ENCODE measurements around the gene NRL. TPM values are rescaled to one million over a fixed set of nuclear protein-coding genes. Genes with fewer than 3 reads are reported as not detected.

NRL gene
- polyA plus RNA-seq, 2 of the 4 experiments (the other 2 are of a cell fraction) = 0.93 to 0.97 TPM

- ChIA-PET CTCF (interaction anchor here (0.9 to 4.3 kb wide), 4 partner anchors 11 to 99 kb away, joined by 3 to 15 read pairs (median 3); partner anchors contain the start of gene PSME2), POLR2A (interaction anchor here (0.9 kb wide), 1 partner anchor 11 kb away, joined by 3 read pairs; the partner anchor contains the start of gene PSME2)
- DNase-seq (ENCODE audit: low read depth in 1 of 2, low spot score in 1 of 2) (no peak), FAIRE-seq (no peak), ATAC-seq (no peak)
- no peaks in the 10 kb centered on the region for H3K9me3 ChIP-seq
- TF ChIP-seq ESRRA (IDR thresholded peaks at IDR 0.05; ENCODE audit: borderline replicate concordance, low read length) (no peak), ZC3H11A (IDR thresholded peaks at IDR 0.05) (no peak), MAZ (IDR thresholded peaks at IDR 0.05; ENCODE audit: borderline replicate concordance, low read depth, low read length) (no peak), RARB (CRISPR knock-in tag; IDR thresholded peaks at IDR 0.05) (no peak), CBX2 (IDR thresholded peaks at IDR 0.05; ENCODE audit: borderline replicate concordance, low read depth) (no peak), MYC (IDR thresholded peaks at IDR 0.05; ENCODE audit: borderline replicate concordance, low read length) (no peak), HDAC2 (IDR thresholded peaks at IDR 0.05) (no peak), CBX8 (IDR thresholded peaks at IDR 0.05) (no peak), ZFP36 (IDR thresholded peaks at IDR 0.05; ENCODE audit: borderline replicate concordance, partially characterized antibody) (no peak)
- TF ChIP-seq, protein P1, sequence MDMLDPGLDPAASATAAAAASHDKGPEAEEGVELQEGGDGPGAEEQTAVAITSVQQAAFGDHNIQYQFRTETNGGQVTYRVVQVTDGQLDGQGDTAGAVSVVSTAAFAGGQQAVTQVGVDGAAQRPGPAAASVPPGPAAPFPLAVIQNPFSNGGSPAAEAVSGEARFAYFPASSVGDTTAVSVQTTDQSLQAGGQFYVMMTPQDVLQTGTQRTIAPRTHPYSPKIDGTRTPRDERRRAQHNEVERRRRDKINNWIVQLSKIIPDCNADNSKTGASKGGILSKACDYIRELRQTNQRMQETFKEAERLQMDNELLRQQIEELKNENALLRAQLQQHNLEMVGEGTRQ (IDR thresholded peaks at IDR 0.05) = no peak
- TF ChIP-seq, protein P2, sequence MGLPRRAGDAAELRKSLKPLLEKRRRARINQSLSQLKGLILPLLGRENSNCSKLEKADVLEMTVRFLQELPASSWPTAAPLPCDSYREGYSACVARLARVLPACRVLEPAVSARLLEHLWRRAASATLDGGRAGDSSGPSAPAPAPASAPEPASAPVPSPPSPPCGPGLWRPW (IDR thresholded peaks at IDR 0.05) = no peak
- WGBS (ENCODE audit: missing lambda C conversion rate) = 91% methylated on average over 12 of the region's 12 CpGs
- H3K4me3 ChIP-seq = no peak overlapping the region
- no peak overlapping the region for H3K27ac ChIP-seq
- H3K4me2 ChIP-seq = no peak overlapping the region
- peaks cover 25% of the 10 kb centered on the region for H3K4me1 ChIP-seq
Observed at GRCh38 chr14:24157331-24157730, 42.6 kb upstream of the NRL start.

- H3K9me3 ChIP-seq = no peaks in the 10 kb centered on the region
- 93% methylated on average over 1 of the region's 1 CpG for WGBS (ENCODE audit: missing lambda C conversion rate)
- CTCF ChIA-PET = interaction anchor here (0.9 to 4.3 kb wide), 3 partner anchors 11 to 48 kb away, joined by 3 to 15 read pairs (median 3); partner anchors contain the start of gene PSME2
- peaks cover 20% of the 10 kb centered on the region for H3K4me1 ChIP-seq
- no peak for TF ChIP-seq ZFP36 (IDR thresholded peaks at IDR 0.05; ENCODE audit: borderline replicate concordance, partially characterized antibody)
- TF ChIP-seq, protein P3, sequence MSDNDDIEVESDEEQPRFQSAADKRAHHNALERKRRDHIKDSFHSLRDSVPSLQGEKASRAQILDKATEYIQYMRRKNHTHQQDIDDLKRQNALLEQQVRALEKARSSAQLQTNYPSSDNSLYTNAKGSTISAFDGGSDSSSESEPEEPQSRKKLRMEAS (IDR thresholded peaks at IDR 0.05) = no peak
- no peak for TF ChIP-seq CHD4 (IDR thresholded peaks at IDR 0.05; ENCODE audit: borderline replicate concordance)
- TF ChIP-seq RFX5 (IDR thresholded peaks at IDR 0.05) = no peak
- no peak for TF ChIP-seq MYC (IDR thresholded peaks at IDR 0.05; ENCODE audit: borderline replicate concordance, low read length)
- POLR2A ChIA-PET = interaction anchor here (0.9 kb wide), 1 partner anchor 10 kb away, joined by 3 read pairs; the partner anchor contains the start of gene PSME2
- FAIRE-seq (no peak), ATAC-seq (no peak), DNase-seq (ENCODE audit: low read depth in 1 of 2, low spot score in 1 of 2) (no peak)
- no peak overlapping the region for H3K4me3 ChIP-seq
- no peak overlapping the region for H3K27ac ChIP-seq
- H3K4me2 ChIP-seq = no peak overlapping the region
Observed at GRCh38 chr14:24156840-24157239, 42.1 kb upstream of the NRL start.

DNA sequence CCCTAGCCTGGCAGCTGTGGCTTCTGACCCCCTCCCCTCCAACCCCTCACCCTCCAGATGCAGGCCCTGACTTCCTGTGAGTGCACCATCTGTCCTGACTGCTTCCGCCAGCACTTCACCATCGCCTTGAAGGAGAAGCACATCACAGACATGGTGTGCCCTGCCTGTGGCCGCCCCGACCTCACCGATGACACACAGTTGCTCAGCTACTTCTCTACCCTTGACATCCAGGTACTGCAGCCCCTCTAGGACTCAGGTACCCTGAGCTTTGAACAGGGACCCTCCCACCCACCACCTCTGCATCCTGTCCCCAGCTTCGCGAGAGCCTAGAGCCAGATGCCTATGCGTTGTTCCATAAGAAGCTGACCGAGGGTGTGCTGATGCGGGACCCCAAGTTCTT is 40.4 kb upstream of the NRL start:
- Histone ChIP-seq H3K4me3 (no peak overlapping the region), H3K9me3 (no peaks in the 10 kb centered on the region), H3K4me2 (no peak overlapping the region), H3K27ac (no peak overlapping the region), H3K4me1 (peaks cover 5% of the 10 kb centered on the region; the same call in 2 of the 3 replicates)
- ATAC-seq = no peak
- DNase-seq (ENCODE audit: low read depth in 1 of 2, low spot score in 1 of 2) = no peak
- ChIA-PET CTCF (interaction anchor here (0.6 to 4.3 kb wide), 10 partner anchors 8 to 97 kb away, joined by 3 to 15 read pairs (median 3); partner anchors contain the start of genes PSME2 and RNF31), POLR2A (interaction anchor here (0.7 kb wide), 1 partner anchor 14 kb away, joined by 3 read pairs; the partner anchor contains the start of gene EMC9)
- WGBS (ENCODE audit: missing lambda C conversion rate) = 100% methylated on average over 10 of the region's 10 CpGs
- no peak for TF ChIP-seq CHD2 (IDR thresholded peaks at IDR 0.05; ENCODE audit: low read length, partially characterized antibody)
- FAIRE-seq = no peak

GRCh38 chr14:24151404-24152080 is 36.8 kb upstream of the NRL start:
- 91% methylated on average over 12 of the region's 16 CpGs for WGBS (ENCODE audit: missing lambda C conversion rate)
- no peak for TF ChIP-seq ELK1 (IDR thresholded peaks at IDR 0.05; ENCODE audit: low read depth, low read length)
- TF ChIP-seq HDAC2 (IDR thresholded peaks at IDR 0.05) = no peak
- TF ChIP-seq ZC3H11A (IDR thresholded peaks at IDR 0.05) = no peak
- no peak for TF ChIP-seq RNF2 (IDR thresholded peaks at IDR 0.05; ENCODE audit: borderline replicate concordance, low read depth)
- TF ChIP-seq, protein P4, sequence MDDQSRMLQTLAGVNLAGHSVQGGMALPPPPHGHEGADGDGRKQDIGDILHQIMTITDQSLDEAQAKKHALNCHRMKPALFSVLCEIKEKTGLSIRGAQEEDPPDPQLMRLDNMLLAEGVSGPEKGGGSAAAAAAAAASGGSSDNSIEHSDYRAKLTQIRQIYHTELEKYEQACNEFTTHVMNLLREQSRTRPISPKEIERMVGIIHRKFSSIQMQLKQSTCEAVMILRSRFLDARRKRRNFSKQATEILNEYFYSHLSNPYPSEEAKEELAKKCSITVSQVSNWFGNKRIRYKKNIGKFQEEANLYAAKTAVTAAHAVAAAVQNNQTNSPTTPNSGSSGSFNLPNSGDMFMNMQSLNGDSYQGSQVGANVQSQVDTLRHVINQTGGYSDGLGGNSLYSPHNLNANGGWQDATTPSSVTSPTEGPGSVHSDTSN (IDR thresholded peaks at IDR 0.05) = no peak
- H3K4me3 ChIP-seq = no peak overlapping the region
- H3K4me2 ChIP-seq = no peak overlapping the region
- ChIA-PET CTCF (interaction anchor here (0.9 to 12.6 kb wide), 5 partner anchors 10 to 145 kb away, joined by 3 to 168 read pairs (median 3); partner anchors contain the start of genes EMC9 and IRF9), POLR2A (interaction anchor here (1.5 to 2.1 kb wide), 2 partner anchors 9 to 62 kb away, joined by 3 to 6 read pairs; partner anchors contain the start of genes CHMP4A and IRF9)
- no peak overlapping the region for H3K27ac ChIP-seq
- FAIRE-seq (no peak), ATAC-seq (no peak), DNase-seq (ENCODE audit: low read depth in 1 of 2, low spot score in 1 of 2) (no peak)
- no peaks in the 10 kb centered on the region for H3K9me3 ChIP-seq
- peaks cover 6% of the 10 kb centered on the region; the same call in 2 of the 3 replicates for H3K4me1 ChIP-seq
